ENCODE measurements around the gene ABCA12.

GRCh38 chr2:214995409-214995808 lies 143.0 kb downstream of the ABCA12 start:
- TF ChIP-seq, protein P1, sequence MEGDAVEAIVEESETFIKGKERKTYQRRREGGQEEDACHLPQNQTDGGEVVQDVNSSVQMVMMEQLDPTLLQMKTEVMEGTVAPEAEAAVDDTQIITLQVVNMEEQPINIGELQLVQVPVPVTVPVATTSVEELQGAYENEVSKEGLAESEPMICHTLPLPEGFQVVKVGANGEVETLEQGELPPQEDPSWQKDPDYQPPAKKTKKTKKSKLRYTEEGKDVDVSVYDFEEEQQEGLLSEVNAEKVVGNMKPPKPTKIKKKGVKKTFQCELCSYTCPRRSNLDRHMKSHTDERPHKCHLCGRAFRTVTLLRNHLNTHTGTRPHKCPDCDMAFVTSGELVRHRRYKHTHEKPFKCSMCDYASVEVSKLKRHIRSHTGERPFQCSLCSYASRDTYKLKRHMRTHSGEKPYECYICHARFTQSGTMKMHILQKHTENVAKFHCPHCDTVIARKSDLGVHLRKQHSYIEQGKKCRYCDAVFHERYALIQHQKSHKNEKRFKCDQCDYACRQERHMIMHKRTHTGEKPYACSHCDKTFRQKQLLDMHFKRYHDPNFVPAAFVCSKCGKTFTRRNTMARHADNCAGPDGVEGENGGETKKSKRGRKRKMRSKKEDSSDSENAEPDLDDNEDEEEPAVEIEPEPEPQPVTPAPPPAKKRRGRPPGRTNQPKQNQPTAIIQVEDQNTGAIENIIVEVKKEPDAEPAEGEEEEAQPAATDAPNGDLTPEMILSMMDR (IDR thresholded peaks at IDR 0.05) = no peak
- TF ChIP-seq POLR2A (IDR thresholded peaks at IDR 0.05) (no peak), POLR2AphosphoS5 (IDR thresholded peaks at IDR 0.05) (no peak)
